GM12872 (cell line): Measurements from ENCODE around the gene EVL.
A peak's percentile ranks its signal among the peaks of the same experiment; 100 is the strongest.

ENCODE experiments used
- TF ChIP-seq, protein P1 (sequence below): IDR thresholded peaks from 3 replicates; pipeline ENCODE4 v1.5.1; 2011; ENCODE audit warnings: low read depth, mild to moderate bottlenecking, low read length, moderate library complexity; ENCODE audit not compliant: insufficient read depth

The EVL gene

DNA sequence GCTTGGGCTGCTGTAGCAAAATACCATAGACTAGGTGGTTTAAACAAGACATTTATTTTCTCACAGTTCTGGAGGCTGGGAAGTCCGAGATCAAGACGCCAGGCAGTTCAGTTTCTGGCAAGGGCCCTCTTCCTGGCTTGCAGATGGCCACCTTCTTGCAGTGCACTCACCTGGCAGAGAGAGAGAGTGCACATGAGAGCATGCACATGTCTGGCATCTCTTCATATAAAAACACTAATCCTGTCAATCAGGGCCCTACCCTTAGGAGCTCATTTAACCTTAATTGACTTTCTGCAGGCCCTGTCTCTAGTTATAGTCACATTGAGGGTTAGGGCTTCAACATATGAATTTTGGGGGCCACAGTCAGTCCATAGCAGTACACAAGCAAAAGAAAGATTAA is 12.4 kb upstream of the EVL start:
- TF ChIP-seq, protein P1, sequence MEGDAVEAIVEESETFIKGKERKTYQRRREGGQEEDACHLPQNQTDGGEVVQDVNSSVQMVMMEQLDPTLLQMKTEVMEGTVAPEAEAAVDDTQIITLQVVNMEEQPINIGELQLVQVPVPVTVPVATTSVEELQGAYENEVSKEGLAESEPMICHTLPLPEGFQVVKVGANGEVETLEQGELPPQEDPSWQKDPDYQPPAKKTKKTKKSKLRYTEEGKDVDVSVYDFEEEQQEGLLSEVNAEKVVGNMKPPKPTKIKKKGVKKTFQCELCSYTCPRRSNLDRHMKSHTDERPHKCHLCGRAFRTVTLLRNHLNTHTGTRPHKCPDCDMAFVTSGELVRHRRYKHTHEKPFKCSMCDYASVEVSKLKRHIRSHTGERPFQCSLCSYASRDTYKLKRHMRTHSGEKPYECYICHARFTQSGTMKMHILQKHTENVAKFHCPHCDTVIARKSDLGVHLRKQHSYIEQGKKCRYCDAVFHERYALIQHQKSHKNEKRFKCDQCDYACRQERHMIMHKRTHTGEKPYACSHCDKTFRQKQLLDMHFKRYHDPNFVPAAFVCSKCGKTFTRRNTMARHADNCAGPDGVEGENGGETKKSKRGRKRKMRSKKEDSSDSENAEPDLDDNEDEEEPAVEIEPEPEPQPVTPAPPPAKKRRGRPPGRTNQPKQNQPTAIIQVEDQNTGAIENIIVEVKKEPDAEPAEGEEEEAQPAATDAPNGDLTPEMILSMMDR = no peak

DNA sequence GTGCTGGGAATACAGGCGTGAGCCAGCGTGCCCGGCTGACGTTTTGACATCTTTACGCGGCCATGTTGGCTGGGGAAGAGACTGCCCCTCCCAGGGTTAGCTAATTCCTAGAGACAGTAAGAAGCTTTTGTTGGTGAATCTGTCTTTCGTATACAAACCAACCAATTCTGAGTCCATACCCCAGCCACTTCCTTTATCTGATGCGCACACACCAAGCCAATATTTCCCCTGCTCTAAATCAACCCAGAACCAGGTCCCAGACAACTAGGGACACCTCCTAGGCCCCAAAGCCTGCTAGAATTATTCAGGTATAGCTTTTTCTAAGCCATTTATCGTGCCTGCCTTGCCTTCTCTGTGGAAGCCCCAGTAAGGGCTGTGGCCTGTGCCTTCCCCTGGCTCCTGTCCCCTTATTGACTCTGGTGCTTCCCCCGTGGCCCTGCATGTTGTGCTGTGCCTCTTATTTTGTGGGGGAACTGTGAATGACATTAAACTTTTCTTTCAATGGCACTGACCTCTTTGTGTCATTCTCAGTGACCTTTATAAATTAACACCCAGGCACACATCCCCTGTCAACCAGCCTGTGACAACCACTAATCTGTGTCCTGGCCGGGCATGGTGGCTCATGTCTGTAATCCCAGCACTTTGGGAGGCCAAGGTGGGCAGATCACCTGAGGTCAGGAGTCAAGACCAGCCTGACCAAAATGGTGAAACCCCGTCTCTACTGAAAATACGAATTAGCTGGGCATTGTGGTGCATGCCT is 10.7 kb upstream of the EVL start:
- TF ChIP-seq, protein P1 = no peak

DNA sequence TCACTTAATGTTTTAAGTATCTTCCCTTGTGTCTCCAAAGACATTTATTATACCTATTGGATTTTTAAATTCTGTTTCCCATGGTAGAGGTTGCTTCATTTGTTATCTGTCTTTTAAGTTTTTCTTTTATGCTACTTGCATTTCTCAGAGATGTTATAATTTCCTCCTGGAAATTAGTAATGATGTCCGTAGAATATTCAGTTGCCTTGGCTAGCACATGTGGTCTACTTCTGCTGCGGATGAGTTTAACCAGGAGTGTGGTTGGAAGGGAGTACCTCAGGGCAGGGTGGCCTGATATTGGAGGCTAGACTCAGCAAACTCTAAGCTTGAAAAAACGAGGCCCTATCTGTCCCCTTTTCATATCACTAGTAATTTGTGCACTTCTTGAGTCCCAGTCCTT is 8.8 kb upstream of the EVL start:
- TF ChIP-seq, protein P1 = no peak

DNA sequence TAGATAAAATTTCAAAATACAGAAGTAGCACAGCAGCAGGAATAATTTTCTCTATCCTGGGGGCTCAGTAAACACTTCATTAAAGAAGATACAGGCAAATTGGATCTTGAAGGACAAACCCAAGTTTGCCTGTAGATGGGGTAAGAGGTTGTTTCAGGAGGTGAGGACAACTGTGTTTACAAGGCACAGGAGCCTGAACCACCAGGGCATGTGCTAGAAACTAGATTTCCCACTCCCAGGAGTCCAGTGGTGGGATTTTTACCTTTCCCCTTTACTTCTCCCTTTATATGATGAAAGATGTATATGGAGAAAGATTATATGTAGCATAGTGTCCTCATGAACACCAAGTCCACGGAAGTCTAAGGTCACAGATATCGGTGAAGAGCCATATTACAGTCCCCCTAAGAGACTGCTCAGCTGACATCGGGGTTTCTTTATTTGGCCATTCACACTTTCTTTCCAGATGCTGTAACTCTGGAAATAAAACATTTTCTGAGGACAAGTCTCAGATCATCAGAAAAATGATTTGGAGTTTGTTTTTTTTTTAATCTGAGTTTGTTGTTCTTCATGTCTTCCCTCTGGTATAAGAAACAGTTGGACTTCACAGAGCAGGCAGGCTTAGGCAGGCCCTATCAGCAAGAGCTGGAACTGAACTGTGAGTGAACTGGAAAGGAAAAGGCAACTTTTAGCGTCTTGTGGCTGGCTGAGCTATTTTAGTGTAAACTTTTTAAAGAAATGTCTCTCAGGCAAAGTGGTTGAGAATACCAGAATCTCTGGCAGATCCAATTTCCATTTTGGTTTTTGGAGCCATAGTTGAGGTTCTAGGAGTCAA is 8.0 kb upstream of the EVL start:
- TF ChIP-seq, protein P1 = peak; percentile 55; the same call in 2 of the 3 replicates

DNA sequence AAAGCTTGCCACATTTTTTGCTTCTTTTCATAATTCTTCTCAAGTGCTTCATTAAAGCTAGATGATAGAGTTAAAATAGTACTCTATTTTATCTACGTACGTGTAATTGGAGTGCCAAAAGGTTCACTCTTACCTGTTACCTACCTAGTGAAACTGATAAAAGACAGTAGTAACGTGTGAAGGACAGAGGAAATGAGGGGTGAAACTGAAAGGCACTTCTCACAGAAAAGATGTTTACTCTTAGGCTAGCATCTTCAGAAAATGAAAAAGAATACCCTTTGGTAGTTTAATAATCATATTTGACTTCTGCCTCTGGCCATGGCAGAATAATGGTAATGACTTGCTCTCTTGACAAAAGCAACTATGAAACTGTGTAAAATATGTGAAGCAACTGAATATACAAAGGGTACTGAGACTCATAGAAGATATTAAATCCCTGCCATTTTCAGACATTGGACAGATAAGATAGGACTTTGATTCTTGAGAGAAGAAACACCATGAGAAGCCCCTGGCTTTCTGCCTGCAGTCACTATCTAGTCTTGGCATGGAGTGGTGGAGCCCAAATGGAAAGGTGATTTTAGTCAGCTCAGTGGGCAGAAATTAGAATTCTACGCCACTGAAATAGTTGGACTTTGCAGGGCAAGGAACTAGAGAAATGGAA is 6.3 kb upstream of the EVL start:
- TF ChIP-seq, protein P1 = no peak

DNA sequence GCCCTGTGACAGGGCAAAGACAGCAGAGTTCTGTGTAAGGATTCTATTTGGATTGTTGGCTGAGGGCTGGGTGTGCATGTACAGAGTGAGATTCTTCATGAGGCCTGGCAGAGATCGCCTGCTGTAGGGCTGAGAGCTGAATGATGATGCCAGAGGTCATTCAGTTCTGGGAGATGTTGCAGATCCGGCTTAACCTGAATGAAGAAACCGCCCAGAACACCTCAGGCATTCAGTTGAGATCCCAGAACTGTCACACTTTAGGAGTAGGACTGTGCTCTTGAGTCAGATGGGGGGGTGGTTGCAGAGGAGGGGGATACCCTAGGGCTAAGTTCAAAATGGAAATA is 5.8 kb upstream of the EVL start:
- TF ChIP-seq, protein P1 = no peak

DNA sequence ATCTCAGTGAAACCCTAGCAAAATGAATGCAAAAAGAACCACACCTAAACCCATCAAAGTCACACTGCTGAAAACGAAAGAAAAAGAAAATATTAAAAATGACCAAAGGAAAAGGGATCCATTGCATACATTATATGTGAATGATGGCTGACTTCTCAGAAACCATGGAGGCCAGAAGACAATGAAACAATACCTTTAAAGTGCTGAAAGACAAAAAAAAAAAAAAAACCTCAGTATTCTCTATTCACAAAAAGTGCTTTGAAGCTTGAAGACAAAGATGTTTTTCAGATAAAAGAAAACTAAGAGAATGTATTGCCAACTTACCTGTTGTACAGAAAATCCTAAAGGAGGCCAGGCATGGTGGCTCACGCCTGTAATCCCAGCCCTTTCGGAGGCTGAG is 4.5 kb upstream of the EVL start:
- TF ChIP-seq, protein P1 = no peak
